ENCODE results near the gene NEUROD6.

The NEUROD6 gene

GRCh38 chr7:31340051-31340450 is 475 bp downstream of the NEUROD6 start:
- H3K4me1 Mint-ChIP-seq, result no peaks in the 10 kb centered on the region
- DNase-seq (no peak), ATAC-seq (no peak)
- peaks cover 0 to 2% of the 10 kb centered on the region in 2 donors for H3K9me3 Mint-ChIP-seq
- H3K4me3 Mint-ChIP-seq, result no peak overlapping the region
- no peak overlapping the region for H3K27ac Mint-ChIP-seq
- H3K27me3 Mint-ChIP-seq, result peaks cover 33% of the 10 kb centered on the region

GRCh38 chr7:31338706-31339105 is 1.8 kb downstream of the NEUROD6 start:
- Mint-ChIP-seq H3K27me3 (peaks cover 37% of the 10 kb centered on the region), H3K27ac (no peak overlapping the region), H3K4me3 (no peak overlapping the region), H3K9me3 (peaks cover 0 to 7% of the 10 kb centered on the region in 2 donors), H3K4me1 (no peaks in the 10 kb centered on the region)
- ATAC-seq (no peak), DNase-seq (no peak)

GRCh38 chr7:31337002-31337565 is 3.4 kb downstream of the NEUROD6 start:
- DNase-seq, result no peak
- H3K27ac Mint-ChIP-seq, result no peak overlapping the region
- peaks cover 37% of the 10 kb centered on the region for H3K27me3 Mint-ChIP-seq
- H3K4me3 Mint-ChIP-seq, result no peak overlapping the region
- peaks cover 11 to 19% of the 10 kb centered on the region in 2 donors for H3K9me3 Mint-ChIP-seq
- ATAC-seq, result no peak
- H3K4me1 Mint-ChIP-seq, result no peaks in the 10 kb centered on the region

GRCh38 chr7:31336202-31337001 is 4.1 kb downstream of the NEUROD6 start:
- H3K4me1 Mint-ChIP-seq, result no peaks in the 10 kb centered on the region
- no peak overlapping the region for H3K4me3 Mint-ChIP-seq
- DNase-seq, result no peak
- H3K9me3 Mint-ChIP-seq, result peaks cover 16 to 24% of the 10 kb centered on the region in 2 donors
- no peak overlapping the region for H3K27ac Mint-ChIP-seq
- H3K27me3 Mint-ChIP-seq, result peaks cover 37% of the 10 kb centered on the region
- ATAC-seq, result no peak

- DNase-seq (no peak), ATAC-seq (no peak)
- no peak overlapping the region for H3K4me3 Mint-ChIP-seq
- H3K27ac Mint-ChIP-seq, result no peak overlapping the region
- H3K4me1 Mint-ChIP-seq, result no peaks in the 10 kb centered on the region
- peaks cover 37% of the 10 kb centered on the region for H3K27me3 Mint-ChIP-seq
- H3K9me3 Mint-ChIP-seq, result peaks cover 16 to 24% of the 10 kb centered on the region in 2 donors
Measured at GRCh38 chr7:31335884-31336201, 4.7 kb downstream of the NEUROD6 start.

GRCh38 chr7:31335161-31335856 is 5.2 kb downstream of the NEUROD6 start:
- Mint-ChIP-seq H3K4me1 (no peaks in the 10 kb centered on the region), H3K27ac (no peak overlapping the region), H3K4me3 (no peak overlapping the region), H3K27me3 (peaks cover 37% of the 10 kb centered on the region), H3K9me3 (peaks cover 16 to 24% of the 10 kb centered on the region in 2 donors)
- ATAC-seq, result no peak
- no peak for DNase-seq

- Mint-ChIP-seq H3K9me3 (peaks cover 21 to 24% of the 10 kb centered on the region in 2 donors), H3K27me3 (peaks cover 27% of the 10 kb centered on the region), H3K27ac (no peak overlapping the region), H3K4me3 (no peak overlapping the region), H3K4me1 (no peaks in the 10 kb centered on the region)
- no peak for DNase-seq
- ATAC-seq, result no peak
Measured at GRCh38 chr7:31333291-31333690, 7.2 kb downstream of the NEUROD6 start.

- ATAC-seq, result no peak
- Mint-ChIP-seq H3K27ac (no peak overlapping the region), H3K4me3 (no peak overlapping the region), H3K4me1 (no peaks in the 10 kb centered on the region), H3K27me3 (no peaks in the 10 kb centered on the region), H3K9me3 (peaks cover 12 to 23% of the 10 kb centered on the region in 2 donors)
- DNase-seq, result no peak
Measured at GRCh38 chr7:31327071-31327470, 13.5 kb downstream of the NEUROD6 start.

- Mint-ChIP-seq H3K4me3 (no peak overlapping the region), H3K9me3 (peaks cover 7 to 18% of the 10 kb centered on the region in 2 donors), H3K27me3 (no peaks in the 10 kb centered on the region), H3K4me1 (no peaks in the 10 kb centered on the region), H3K27ac (no peak overlapping the region)
- ATAC-seq (no peak), DNase-seq (no peak)
Measured at GRCh38 chr7:31326416-31326815, 14.1 kb downstream of the NEUROD6 start.

GRCh38 chr7:31323101-31323500 is 17.4 kb downstream of the NEUROD6 start:
- no peak overlapping the region for H3K4me3 Mint-ChIP-seq
- ATAC-seq, result no peak

GRCh38 chr7:31320675-31321074 is 19.9 kb downstream of the NEUROD6 start:
- ATAC-seq (no peak), DNase-seq (no peak)
- Mint-ChIP-seq H3K9me3 (peaks cover 7 to 9% of the 10 kb centered on the region in 2 donors), H3K4me1 (no peaks in the 10 kb centered on the region), H3K4me3 (no peak overlapping the region), H3K27me3 (no peaks in the 10 kb centered on the region), H3K27ac (no peak overlapping the region)

More at GRCh38 chr7:31323101-31323500, 17.4 kb downstream of the NEUROD6 start:
- Mint-ChIP-seq H3K4me1 (no peaks in the 10 kb centered on the region), H3K27ac (no peak overlapping the region), H3K9me3 (peaks cover 7 to 13% of the 10 kb centered on the region in 2 donors), H3K27me3 (no peaks in the 10 kb centered on the region)
- no peak for DNase-seq

- Mint-ChIP-seq H3K27me3 (no peaks in the 10 kb centered on the region), H3K9me3 (no peaks in the 10 kb centered on the region), H3K4me3 (no peak overlapping the region), H3K4me1 (no peaks in the 10 kb centered on the region), H3K27ac (no peak overlapping the region)
- DNase-seq (no peak), ATAC-seq (no peak)
Measured at GRCh38 chr7:31318313-31318712, 22.2 kb downstream of the NEUROD6 start.

GRCh38 chr7:31316876-31317275 is 23.6 kb downstream of the NEUROD6 start:
- no peaks in the 10 kb centered on the region for H3K27me3 Mint-ChIP-seq

GRCh38 chr7:31315758-31316157 is 24.8 kb downstream of the NEUROD6 start:
- DNase-seq (no peak), ATAC-seq (no peak)
- Mint-ChIP-seq H3K4me1 (no peaks in the 10 kb centered on the region), H3K4me3 (no peak overlapping the region), H3K9me3 (no peaks in the 10 kb centered on the region), H3K27me3 (no peaks in the 10 kb centered on the region), H3K27ac (no peak overlapping the region)

More at GRCh38 chr7:31316876-31317275, 23.6 kb downstream of the NEUROD6 start:
- no peaks in the 10 kb centered on the region for H3K9me3 Mint-ChIP-seq
- H3K27ac Mint-ChIP-seq, result no peak overlapping the region
- no peak for ATAC-seq
- H3K4me1 Mint-ChIP-seq, result no peaks in the 10 kb centered on the region
- DNase-seq, result no peak
- H3K4me3 Mint-ChIP-seq, result no peak overlapping the region

GRCh38 chr7:31314781-31315180 is 25.7 kb downstream of the NEUROD6 start:
- Mint-ChIP-seq H3K9me3 (no peaks in the 10 kb centered on the region), H3K4me3 (no peak overlapping the region)
- no peak for ATAC-seq

GRCh38 chr7:31312889-31313288 is 27.6 kb downstream of the NEUROD6 start:
- Mint-ChIP-seq H3K4me1 (no peaks in the 10 kb centered on the region), H3K4me3 (no peak overlapping the region), H3K27ac (no peak overlapping the region), H3K9me3 (no peaks in the 10 kb centered on the region), H3K27me3 (no peaks in the 10 kb centered on the region)
- ATAC-seq, result no peak
- DNase-seq, result no peak

More at GRCh38 chr7:31314781-31315180, 25.7 kb downstream of the NEUROD6 start:
- H3K4me1 Mint-ChIP-seq, result no peaks in the 10 kb centered on the region
- no peak for DNase-seq
- no peaks in the 10 kb centered on the region for H3K27me3 Mint-ChIP-seq
- H3K27ac Mint-ChIP-seq, result no peak overlapping the region
